Upper lobe of left lung (tissue), 6 donors: ENCODE data around the gene ERBIN. TPM values are rescaled to one million over a fixed set of nuclear protein-coding genes. Genes with fewer than 3 reads are reported as not detected.
"Not testable (repeated sequence)": the region's sequence is repeated elsewhere in the genome, so short reads cannot be mapped to it uniquely, and the experiment has no call there.

ENCODE experiments used
- ATAC-seq, 2 donors: fragments of 200-7000 bp; cut with Tn5 transposase; one replicate each; pipeline ENCODE4 v1.9.1; 2022; ENCODE audit warnings: mild to moderate bottlenecking in 2 of 2, moderate library complexity in 2 of 2; ENCODE audit not compliant: low FRiP score in 2 of 2
- DNase-seq, 2 donors: peaks; one replicate each; pipeline ENCODE4 v3.0.0-alpha.2; 2019 to 2020
- H3K27ac ChIP-seq, 4 donors: fragments of 200-600 bp; sonication (generic); one replicate each; pipeline ENCODE4 v1.5.1; 2016 to 2019
- H3K27me3 ChIP-seq, 4 donors: fragments of 200-600 bp; sonication (generic); one replicate each; pipeline ENCODE4 v1.5.1; 2017 to 2019
- H3K36me3 ChIP-seq, 4 donors: fragments of 200-600 bp; sonication (generic); one replicate each; pipeline ENCODE4 v1.5.1; 2016 to 2019
- H3K4me1 ChIP-seq, 4 donors: fragments of 200-600 bp; sonication (generic); one replicate each; pipeline ENCODE4 v1.5.1; 2018 to 2019
- H3K4me3 ChIP-seq, 4 donors: fragments of 200-600 bp; sonication (generic); one replicate each; pipeline ENCODE4 v1.5.1; 2017 to 2019; ENCODE audit warnings: mild to moderate bottlenecking in 2 of 4, moderate library complexity in 1 of 4
- H3K9me3 ChIP-seq, 4 donors: fragments of 200-600 bp; sonication (generic); one replicate each; pipeline ENCODE4 v1.5.1; 2018 to 2019
- CTCF ChIP-seq, 6 experiments: fragments of 450-650 bp in 4 of 6; fragments of 200-600 bp in 2 of 6; sonication (generic) in 2 of 6; IDR thresholded peaks; one replicate each; pipeline ENCODE4 v1.5.1; 2016 to 2019; ENCODE audit warnings: antibody characterized with exemption in 6 of 6
- EP300 ChIP-seq, 4 donors: sonication (generic); formaldehyde crosslinking; IDR thresholded peaks; one replicate each; pipeline ENCODE4 v1.5.1; 2017; ENCODE audit warnings: antibody characterized with exemption in 4 of 4, control low read depth in 2 of 4
- POLR2A ChIP-seq, 4 donors: fragments of 450-650 bp; IDR thresholded peaks; one replicate each; pipeline ENCODE4 v1.5.1; 2016 to 2017; ENCODE audit warnings: antibody characterized with exemption in 4 of 4, mild to moderate bottlenecking in 2 of 4
- POLR2AphosphoS5 ChIP-seq, 2 donors: sonication (generic); formaldehyde crosslinking; IDR thresholded peaks; one replicate each; pipeline ENCODE4 v1.5.1; 2017; ENCODE audit warnings: antibody characterized with exemption in 2 of 2
- WGBS, 2 donors: methylation state at CpG; one replicate each; pipeline ENCODE4 v1.1.5; 2017 to 2018; 5-methylcytosine and 5-hydroxymethylcytosine counted together
- total RNA-seq, 6 donors: library from RNA; depleted of rRNA in 4 of 6; stranded (reverse); fragments of >200 nt in 4 of 6; gene quantifications; one replicate each; pipeline versions ENCODE4 v1.1.0 to v1.2.1, GENCODE V29; 2016 to 2021
- donor health status: DM: no; HTN: no; CAD: no; lungs with moderate emphysema.
- donor health status: DM: no; HTN: yes; CAD: no; lungs with severe emphysema.

ERBIN gene
- total RNA-seq, 6 donors from 2014 or later: 21.0 to 111 (median 58.2) TPM

DNA sequence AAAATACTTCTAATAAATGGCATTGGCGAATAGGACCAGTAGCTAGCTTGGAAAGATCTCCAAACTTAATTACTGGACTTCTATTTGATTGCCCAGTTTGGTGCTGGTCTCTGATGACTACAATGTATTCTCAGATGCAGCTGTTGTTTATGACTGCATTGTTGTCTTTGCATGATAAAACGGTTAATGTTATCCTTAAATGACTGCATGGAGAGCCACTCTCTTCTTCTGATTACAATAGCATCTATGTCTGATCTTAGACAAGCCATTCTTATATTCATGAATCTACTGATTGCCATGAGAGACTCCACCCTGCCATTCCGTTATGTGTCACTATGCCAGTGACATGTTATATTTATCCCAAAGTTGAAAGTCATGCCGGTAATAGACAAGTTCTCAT, 42.9 kb upstream of the ERBIN start:
- no peaks in the 10 kb centered on the region for H3K9me3 ChIP-seq
- no peak for ATAC-seq

GRCh38 chr5:65886387-65886786, 40.0 kb upstream of the ERBIN start:
- Histone ChIP-seq H3K4me1 (no peaks in the 10 kb centered on the region), H3K9me3 (no peaks in the 10 kb centered on the region), H3K27me3 (no peaks in the 10 kb centered on the region), H3K27ac (no peak overlapping the region), H3K36me3 (no peaks in the 10 kb centered on the region), H3K4me3 (no peak overlapping the region)
- DNase-seq (no peak), ATAC-seq (no peak)
- 72 to 81% methylated on average over 7 of the region's 7 CpGs for WGBS, 2 donors
- no peak for TF ChIP-seq EP300 (IDR thresholded peaks at IDR 0.05)
- no peak for TF ChIP-seq POLR2A (IDR thresholded peaks at IDR 0.05)
- no peak for TF ChIP-seq POLR2AphosphoS5 (IDR thresholded peaks at IDR 0.05)
- TF ChIP-seq CTCF (IDR thresholded peaks at IDR 0.05): no peak

More for the DNA sequence above, 42.9 kb upstream of the ERBIN start:
- H3K36me3 ChIP-seq: no peaks in the 10 kb centered on the region
- no peaks in the 10 kb centered on the region for H3K27me3 ChIP-seq
- no peak overlapping the region for H3K27ac ChIP-seq
- DNase-seq: no peak
- 72 to 75% methylated on average over 4 of the region's 4 CpGs for WGBS, 2 donors
- H3K4me3 ChIP-seq: no peak overlapping the region
- no peaks in the 10 kb centered on the region for H3K4me1 ChIP-seq
- TF ChIP-seq EP300 (IDR thresholded peaks at IDR 0.05): no peak

DNA sequence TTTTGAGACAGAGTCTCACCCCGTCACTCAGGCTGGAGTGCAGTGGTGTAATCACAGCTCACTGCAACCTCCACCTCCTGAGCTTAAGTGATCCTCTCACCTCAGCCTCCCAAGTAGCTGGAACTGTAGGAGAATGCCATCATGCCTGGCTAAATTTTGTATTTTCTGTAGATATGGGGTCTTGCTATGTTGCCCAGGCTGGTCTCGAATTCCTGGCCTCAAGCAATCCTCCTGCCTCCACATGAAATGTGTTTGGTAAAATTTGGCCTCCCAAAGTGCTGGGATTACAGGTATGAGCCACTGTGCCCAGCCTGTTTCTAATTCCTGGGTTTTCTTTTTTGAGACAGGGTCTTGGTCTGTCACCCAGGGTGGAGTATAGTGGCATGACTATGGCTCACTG, 34.4 kb upstream of the ERBIN start:
- H3K4me3 ChIP-seq, H3K4me1 ChIP-seq, H3K36me3 ChIP-seq, DNase-seq, ATAC-seq, H3K27me3 ChIP-seq, H3K9me3 ChIP-seq, H3K27ac ChIP-seq: not testable (repeated sequence)
- WGBS, 2 donors: 92 to 93% methylated on average over 2 of the region's 2 CpGs

GRCh38 chr5:65892801-65893200, 33.6 kb upstream of the ERBIN start:
- no peaks in the 10 kb centered on the region for H3K4me1 ChIP-seq
- H3K4me3 ChIP-seq: no peak overlapping the region
- H3K9me3 ChIP-seq: no peaks in the 10 kb centered on the region
- H3K27me3 ChIP-seq: no peaks in the 10 kb centered on the region
- 69 to 86% methylated on average over 1 of the region's 1 CpG for WGBS, 2 donors
- TF ChIP-seq POLR2AphosphoS5 (IDR thresholded peaks at IDR 0.05) (no peak), POLR2A (IDR thresholded peaks at IDR 0.05) (no peak), EP300 (IDR thresholded peaks at IDR 0.05) (no peak), CTCF (IDR thresholded peaks at IDR 0.05) (no peak)
- H3K27ac ChIP-seq: no peak overlapping the region
- H3K36me3 ChIP-seq: no peaks in the 10 kb centered on the region
- no peak for ATAC-seq
- DNase-seq: no peak

- ATAC-seq (no peak), DNase-seq (no peak)
- no peak overlapping the region for H3K4me3 ChIP-seq
- TF ChIP-seq POLR2AphosphoS5 (IDR thresholded peaks at IDR 0.05) (no peak), CTCF (IDR thresholded peaks at IDR 0.05) (no peak), EP300 (IDR thresholded peaks at IDR 0.05) (no peak), POLR2A (IDR thresholded peaks at IDR 0.05) (no peak)
- WGBS, 2 donors: 86 to 88% methylated on average over 9 of the region's 9 CpGs
- no peaks in the 10 kb centered on the region for H3K27me3 ChIP-seq
- H3K4me1 ChIP-seq: no peaks in the 10 kb centered on the region
- no peaks in the 10 kb centered on the region for H3K36me3 ChIP-seq
- no peak overlapping the region for H3K27ac ChIP-seq
- H3K9me3 ChIP-seq: no peaks in the 10 kb centered on the region
Measured at GRCh38 chr5:65893749-65894430, 32.5 kb upstream of the ERBIN start.

DNA sequence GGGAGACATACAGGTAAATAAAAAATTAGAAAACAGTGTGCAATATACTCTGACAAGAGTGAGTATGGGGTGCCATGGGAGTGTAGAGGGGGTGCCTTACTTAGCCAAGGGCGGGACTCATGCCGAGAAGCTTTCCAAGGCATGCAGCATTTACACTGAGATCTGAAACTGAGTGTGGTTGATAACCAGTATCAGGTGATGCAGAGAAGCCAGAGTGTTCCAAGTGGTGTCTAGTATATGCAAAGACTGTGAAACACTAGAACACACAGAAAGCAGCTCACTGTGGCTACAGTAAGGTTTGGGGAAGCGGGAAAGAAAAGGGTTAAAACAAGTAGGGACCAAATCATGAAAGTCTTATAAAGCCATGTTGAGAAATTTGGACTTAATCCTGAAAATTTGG, 30.5 kb upstream of the ERBIN start:
- no peak for ATAC-seq
- no peak for TF ChIP-seq CTCF (IDR thresholded peaks at IDR 0.05)
- 89 to 100% methylated on average over 3 of the region's 3 CpGs for WGBS, 2 donors

More for the DNA sequence above, 30.5 kb upstream of the ERBIN start:
- H3K27ac ChIP-seq: no peak overlapping the region
- no peak overlapping the region for H3K4me3 ChIP-seq
- no peak for DNase-seq
- H3K4me1 ChIP-seq: no peaks in the 10 kb centered on the region
- no peaks in the 10 kb centered on the region for H3K36me3 ChIP-seq
- no peaks in the 10 kb centered on the region for H3K27me3 ChIP-seq
- H3K9me3 ChIP-seq: no peaks in the 10 kb centered on the region
